ENCODE measurements around the gene RBM22.
"Not testable (repeated sequence)": the region's sequence is repeated elsewhere in the genome, so short reads cannot be mapped to it uniquely, and the experiment has no call there.

Gene RBM22

GRCh38 chr5:150700594-150701377, at the start of gene RBM22:
RBM22 (minus strand) TSS chr5:150701062; CDS start chr5:150700985, 77 bp downstream.
- DNase-seq, result peak; percentile 86

DNA sequence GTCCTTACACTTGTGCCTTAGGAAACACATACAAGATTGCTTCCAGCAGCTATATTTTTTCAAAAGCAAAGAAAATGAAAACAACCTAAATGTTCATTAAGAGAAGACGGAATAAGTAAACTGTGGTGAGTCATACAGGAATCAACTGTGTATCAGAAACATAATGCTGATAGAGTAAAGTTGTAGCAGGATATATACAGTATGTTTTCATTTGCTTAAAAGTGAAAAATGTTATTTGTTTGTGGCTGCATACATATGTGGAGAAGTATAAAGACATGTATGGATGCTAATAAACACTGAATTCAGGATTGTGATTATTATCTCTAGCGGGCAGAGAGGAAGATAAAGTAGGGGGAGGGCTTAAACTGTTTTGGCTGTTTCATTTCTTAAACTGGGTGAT, 49.6 kb upstream of the RBM22 start:
- DNase-seq, result no peak

GRCh38 chr5:150743142-150743488, 42.3 kb upstream of the RBM22 start:
- DNase-seq, result not testable (repeated sequence)

DNA sequence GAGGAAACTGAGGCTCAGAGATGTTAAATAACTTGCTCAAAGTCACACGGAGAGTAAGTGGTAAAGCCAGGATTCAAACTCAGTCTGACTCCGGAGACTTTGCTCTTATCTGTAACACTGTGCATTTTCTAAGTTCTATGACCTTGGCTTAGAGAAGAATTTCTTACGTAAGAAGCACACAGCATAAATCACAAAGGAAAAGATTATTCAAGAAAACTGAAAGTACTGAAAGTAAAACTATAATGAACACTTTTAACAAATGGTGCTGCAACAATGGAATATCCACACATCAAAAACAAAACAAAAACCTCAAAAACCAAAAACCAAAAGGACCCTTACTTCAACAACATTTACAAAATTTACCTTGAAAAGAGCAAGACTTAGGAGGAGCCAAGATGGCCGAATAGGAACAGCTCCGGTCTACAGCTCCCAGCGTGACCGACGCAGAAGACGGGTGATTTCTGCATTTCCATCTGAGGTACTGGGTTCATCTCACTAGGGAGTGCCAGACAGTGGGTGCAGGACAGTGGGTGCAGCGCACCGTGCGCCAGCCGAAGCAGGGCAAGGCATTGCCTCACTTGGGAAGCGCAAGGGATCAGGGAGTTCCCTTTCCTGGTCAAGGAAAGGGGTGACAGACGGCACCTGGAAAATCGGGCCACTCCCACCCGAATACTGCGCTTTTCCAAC, 41.7 kb upstream of the RBM22 start:
- DNase-seq, result not testable (repeated sequence)

DNA sequence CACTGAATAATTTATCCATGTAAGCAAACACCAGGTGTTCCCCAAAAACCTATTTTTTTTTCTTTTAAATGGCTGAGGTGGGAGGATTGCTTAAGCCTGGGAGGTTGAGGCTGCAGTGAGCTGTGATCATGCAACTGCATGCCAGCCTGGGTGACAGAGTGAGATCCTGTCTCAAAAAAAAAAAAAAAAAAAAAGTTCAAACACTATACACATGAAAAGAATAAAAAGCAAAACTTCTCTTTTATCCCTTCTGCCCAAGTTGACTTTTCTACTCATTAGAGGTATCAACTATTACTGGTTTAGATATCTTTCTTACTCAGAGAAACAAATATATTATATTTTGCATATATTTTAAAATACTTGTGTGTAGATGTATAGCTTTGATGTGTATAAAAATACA, 40.1 kb upstream of the RBM22 start:
- DNase-seq, result no peak

DNA sequence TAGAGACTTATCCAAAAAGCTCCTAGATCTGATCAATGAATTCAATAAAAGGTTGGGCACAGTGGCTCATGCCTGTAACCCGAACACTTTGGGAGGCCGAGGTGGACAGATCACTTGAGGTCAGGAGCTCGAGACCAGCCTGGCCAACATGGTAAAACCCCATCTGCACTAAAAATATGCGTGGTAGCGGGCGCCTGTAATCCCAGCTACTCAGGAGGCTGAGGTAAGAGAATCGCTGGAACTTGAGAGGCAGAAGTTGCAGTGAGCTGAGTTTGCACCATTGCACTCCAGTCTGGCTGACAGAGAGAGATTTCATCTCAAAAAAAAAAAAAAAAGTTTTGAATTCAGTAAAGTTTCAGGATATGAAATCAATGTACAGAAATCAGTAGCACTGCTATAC, 38.0 kb upstream of the RBM22 start:
- DNase-seq, result no peak

- DNase-seq, result no peak
Observed at GRCh38 chr5:150734579-150735384, 33.9 kb upstream of the RBM22 start.

GRCh38 chr5:150731669-150732242, 30.9 kb upstream of the RBM22 start:
- DNase-seq, result no peak

DNA sequence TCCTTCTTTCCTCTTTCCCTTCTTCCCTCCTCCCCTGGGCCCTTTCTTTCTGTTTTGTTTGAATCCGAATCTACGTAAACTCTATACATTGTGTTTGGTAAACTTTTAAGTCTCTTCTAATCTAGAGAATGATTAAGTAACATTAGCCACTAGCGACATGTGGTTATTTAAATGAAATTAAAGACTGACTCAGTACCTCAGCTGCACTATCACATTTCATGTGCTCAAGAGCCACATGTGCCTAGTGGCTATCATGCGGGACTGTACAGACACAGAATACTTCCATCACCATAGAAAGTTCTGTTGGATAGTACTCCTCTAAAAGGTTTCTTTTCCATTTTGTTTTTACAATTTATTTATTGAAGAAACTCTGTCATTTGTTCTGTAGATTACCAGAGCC, 29.0 kb upstream of the RBM22 start:
- no peak for DNase-seq

GRCh38 chr5:150723845-150724244, 23.0 kb upstream of the RBM22 start:
- no peak for DNase-seq

- DNase-seq, result no peak
Observed at GRCh38 chr5:150710165-150710564, 9.3 kb upstream of the RBM22 start.

GRCh38 chr5:150706776-150707390, 6.0 kb upstream of the RBM22 start:
- DNase-seq, result no peak

DNA sequence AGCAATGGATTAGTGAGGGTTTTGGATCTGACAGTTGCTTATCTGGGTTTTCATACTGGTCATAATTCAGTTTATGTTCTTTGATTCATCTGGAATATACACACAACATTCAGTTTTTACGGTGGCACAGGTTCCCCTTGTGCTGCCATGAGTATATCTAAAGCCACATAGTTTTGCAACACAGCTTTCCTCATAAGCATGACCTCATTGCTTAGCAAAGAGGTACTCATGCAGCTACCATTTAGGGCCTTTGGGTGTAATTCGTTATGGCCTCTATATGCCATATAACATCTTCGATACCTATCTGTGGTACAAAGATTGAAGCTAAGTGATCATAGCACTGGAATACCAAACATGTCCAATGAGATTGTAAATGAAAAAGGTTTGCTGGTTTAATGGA, 2.9 kb upstream of the RBM22 start:
- no peak for DNase-seq

- no peak for DNase-seq
Observed at GRCh38 chr5:150700246-150700593, 642 bp downstream of the RBM22 start.

DNA sequence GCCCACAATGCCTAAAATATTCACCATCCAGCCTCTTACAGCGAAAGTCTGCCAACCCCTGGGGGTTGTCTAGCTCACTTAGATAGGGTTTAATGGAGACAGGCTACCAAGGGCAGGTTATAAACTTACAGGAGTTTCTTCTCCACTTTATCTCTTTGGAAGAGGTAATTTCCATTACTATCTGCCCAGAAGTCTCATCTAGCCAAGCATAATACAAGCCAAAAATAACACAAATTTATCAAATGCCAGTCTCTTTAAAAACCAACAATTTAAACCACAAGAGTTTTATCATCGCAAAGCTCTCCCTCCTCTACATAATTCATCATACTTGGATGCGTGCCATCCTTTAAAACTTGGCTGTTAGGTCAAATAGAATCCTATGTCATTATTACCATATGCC, 6.2 kb downstream of the RBM22 start:
- DNase-seq, result no peak

GRCh38 chr5:150692276-150692675, 8.6 kb downstream of the RBM22 start:
- DNase-seq, result no peak

GRCh38 chr5:150690760-150691159, 10.1 kb downstream of the RBM22 start:
- DNase-seq, result no peak

GRCh38 chr5:150689120-150689519, 11.7 kb downstream of the RBM22 start:
- no peak for DNase-seq

GRCh38 chr5:150676578-150676977, 24.3 kb downstream of the RBM22 start:
- DNase-seq, result no peak

DNA sequence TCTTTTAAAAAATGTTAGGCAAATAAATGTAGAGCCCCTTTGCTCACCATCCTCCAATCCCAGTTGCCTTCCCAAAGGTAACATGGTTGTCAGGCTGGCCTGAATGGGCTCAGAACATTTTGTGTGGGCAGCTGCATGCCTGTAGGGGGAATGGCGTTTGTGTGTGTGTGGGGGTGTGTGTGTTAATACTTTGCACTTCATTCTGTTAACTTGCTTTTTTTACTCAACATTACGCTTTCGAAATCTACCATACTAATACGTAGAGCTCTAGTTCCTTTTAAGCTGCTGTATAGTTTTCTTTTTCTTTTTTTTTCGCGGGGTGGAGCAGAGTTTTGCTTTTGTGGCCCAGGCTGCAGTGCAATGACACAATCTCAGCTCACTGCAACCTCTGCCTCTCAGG, 25.8 kb downstream of the RBM22 start:
- DNase-seq, result no peak

DNA sequence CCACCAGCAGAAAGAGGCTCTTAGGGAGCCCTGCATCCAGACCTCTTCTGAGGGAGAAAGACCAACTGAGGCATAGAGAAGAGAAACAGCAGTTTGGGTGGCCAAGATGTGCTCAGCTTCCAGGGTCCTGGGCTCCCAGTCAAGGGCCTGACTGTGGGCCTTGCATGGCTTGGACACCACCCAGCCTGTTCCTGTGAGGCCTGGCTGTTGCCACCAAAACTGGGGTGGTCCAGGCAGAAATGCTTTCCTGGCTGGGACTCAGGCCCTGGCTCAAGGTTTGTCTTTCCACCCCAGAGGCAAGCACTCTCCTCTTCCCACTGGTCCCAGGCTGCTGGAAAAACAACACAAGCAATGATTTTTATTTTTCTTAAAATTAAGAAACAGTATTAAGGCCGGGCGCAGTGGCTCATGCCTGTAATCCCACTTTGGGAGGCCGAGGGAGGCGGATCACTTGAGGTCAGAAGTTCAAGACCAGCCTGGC, 26.5 kb downstream of the RBM22 start:
- DNase-seq, result no peak

DNA sequence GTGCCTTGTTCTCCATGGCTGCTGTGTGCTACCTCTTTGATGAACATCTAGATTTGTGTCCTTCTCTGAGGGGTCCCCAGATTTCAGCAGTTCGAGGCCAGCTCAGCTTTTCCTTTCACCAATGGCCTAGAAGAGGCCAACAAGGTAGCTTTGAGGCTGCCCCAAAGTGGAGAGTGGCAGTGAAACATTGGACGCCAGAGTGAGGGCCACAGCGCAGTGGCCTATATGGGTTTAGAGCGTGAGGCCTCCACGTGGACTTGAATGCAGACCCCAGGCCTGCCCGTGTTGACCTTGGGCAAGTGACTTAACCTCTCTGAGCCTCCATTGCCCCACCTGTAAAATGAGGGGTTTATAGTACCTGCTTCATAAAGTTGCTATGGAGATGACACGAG, 28.0 kb downstream of the RBM22 start:
- DNase-seq, result no peak

Measured in NK-92 treated with Interleukin-12 subunit alpha and Interleukin-12 subunit beta, amount 100 ng/mL, for 24 hours (cell line).